Suppressor macrophage treated with lipopolysaccharide for 4 hours (primary cell): ENCODE data around the gene LYZ.

Experiments
- DNase-seq: peaks from one replicate; pipeline ENCODE4 v3.0.0-alpha.2; 2020

Gene LYZ

GRCh38 chr12:69339999-69340398 lies 8.2 kb upstream of the LYZ start:
- DNase-seq: no peak

- DNase-seq: peak; percentile 77
Measured at GRCh38 chr12:69341328-69341727, 6.9 kb upstream of the LYZ start.

GRCh38 chr12:69342421-69342820 lies 5.8 kb upstream of the LYZ start:
- DNase-seq: peak; percentile 56

GRCh38 chr12:69343357-69343756 lies 4.8 kb upstream of the LYZ start:
- DNase-seq: peak; percentile 80

DNA sequence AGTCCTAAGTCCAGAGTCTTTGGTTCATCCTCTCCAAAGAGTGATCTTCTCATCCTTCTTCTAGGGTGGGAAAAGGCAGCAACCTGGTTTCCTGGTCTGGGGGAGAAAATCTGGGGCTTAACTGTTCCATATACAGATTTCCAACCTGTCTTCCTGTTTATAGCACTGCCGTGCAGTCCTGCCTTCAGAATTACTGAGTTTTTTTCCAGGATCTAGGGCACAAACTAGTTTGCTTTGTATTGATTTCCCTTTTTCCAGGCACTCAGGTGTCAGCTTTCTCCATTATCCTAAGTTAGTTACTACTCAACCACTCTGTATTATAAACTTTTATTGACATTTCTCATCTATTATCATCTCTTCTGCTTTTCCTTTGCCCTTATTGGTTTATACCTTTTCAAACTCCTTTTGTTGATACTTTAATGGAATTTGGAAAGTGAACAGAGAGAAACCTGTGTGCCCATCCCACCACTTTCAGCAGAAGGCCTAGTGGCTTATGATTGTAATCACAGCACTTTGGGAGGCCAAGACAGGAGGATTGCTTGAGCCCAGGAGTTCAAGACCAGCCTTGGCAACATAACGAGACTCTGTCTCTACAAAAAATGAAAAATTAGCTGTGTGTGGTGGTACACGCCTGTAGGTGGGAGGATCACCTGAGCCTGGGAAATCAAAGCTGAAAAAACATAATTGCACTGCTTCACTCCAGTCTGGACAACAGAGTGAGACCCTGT lies 4.1 kb upstream of the LYZ start:
- DNase-seq: no peak

- DNase-seq: no peak
Measured at GRCh38 chr12:69345077-69345476, 3.1 kb upstream of the LYZ start.

DNA sequence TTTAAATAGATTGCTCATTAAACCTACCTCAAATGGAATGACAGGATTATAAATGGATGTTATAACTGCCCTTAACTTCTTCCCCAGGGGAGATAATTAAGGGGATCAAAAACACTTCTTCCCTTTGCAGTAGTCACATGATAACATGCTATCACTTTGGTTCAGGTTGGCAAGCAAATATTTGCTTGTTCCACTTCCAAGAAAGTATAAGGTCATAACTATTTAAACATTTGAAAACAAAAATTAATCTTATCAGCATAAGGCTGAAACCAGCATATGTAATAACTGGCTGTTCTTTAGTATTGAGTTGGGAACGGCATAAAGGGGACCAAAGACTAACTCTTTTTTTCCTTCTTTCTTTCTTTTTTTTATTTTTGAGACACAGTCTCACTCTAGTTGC lies 2.4 kb upstream of the LYZ start:
- DNase-seq: no peak

- DNase-seq: no peak
Measured at GRCh38 chr12:69350002-69350626, 1.9 kb downstream of the LYZ start.

DNA sequence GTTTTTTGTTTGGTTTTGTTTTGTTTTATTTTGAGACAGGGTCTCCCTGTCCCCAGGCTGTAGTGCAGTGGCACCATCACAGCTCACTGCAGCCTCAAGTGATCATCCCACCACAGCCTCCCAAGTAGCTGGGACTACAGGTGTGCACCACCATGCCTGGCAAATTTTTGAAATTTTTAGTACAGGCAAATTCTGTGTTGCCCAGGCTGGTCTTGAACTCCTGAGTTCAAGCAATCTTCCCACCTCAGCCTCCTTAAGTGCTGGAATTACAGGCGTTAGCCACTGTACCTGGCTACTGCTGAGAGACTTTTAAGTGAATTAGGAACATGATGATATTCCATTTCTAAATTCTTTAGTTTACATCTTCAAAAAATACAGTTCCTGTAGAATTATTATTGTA lies 2.6 kb downstream of the LYZ start:
- DNase-seq: no peak

GRCh38 chr12:69351462-69352236 lies 3.5 kb downstream of the LYZ start:
- no peak for DNase-seq

- DNase-seq: no peak
Measured at GRCh38 chr12:69352904-69353303, 4.7 kb downstream of the LYZ start.

DNA sequence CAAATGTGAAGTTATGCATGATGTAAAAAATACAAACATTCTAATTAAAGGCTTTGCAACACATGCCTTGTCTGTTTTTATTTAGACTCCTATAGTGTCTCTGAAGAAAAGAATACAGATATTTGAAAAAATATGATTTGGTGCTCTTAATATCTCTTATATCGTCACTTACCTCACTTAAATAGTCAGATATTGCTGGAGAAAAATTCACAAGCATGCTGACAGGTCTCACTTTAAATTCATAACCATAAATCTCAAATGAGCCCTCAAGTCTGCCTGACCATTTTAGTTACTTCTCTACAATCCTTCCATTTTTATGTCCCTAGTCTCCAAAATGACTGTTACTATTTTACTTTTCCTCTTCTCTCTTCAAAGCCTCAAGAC lies 6.0 kb downstream of the LYZ start:
- no peak for DNase-seq

DNA sequence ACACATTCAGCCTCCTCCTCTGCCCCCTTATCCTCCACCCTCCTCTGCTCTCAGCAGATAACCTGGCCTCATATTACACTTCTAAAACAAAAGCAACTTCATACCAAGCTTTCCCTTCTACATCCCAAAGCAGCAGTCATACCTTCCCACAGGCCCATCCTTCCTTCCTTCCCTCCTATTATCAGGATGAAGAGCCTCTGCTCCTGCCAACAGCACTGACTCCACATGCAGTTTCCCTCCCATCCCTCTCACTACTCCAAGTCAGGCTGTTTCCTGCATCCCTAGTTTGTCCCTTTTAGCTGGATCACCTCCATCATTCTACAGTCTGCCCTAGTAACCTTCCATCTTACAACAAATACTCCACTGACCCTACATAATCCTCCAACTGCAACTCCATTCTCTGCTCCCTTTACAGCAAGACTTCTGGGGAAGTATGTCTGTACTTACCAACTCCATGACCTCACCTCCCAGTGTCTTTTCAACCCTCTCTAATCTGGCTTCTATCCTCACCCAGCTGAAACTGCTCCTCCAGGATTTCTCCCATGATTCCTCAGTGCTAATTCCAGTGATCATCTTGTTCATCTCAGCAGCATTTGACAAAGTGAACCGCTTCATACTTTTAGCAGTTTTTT lies 6.5 kb downstream of the LYZ start:
- DNase-seq: no peak

DNA sequence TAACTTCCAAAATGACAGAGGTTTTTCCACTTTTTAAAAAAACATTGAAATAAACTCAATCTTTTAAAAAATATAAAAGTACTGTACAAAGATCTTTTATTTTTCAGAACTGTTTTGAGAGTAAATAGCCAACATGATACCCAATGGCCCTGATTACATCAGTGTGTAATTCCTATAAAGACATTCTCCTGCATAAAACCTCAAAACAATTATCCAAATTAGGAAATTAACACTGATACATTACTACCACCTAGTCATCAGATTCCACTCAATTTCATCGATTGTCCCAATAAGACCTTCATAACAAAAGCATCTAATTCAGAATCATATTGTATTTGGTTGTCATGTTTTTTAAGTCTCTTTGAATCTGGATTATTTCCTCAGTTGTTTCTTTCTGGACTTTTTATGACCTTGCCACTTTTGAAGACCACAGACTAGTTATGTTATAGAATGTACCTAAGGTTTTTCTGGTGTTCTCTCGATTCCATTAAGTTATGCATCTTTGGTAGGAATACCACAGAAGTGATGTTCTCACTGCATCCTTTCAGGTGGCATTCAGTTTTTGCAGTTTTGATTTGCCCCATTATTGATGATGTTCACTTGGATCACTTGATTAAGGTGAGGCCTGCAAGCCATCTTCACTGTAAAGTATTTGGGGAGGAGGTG lies 7.3 kb downstream of the LYZ start:
- DNase-seq: no peak

GRCh38 chr12:69359531-69360347 lies 11.6 kb downstream of the LYZ start, which contains the start of gene YEATS4:
Gene YEATS4, plus strand, starts transcription at chr12:69359743. Its CDS starts 230 bp downstream, at chr12:69359973.
- DNase-seq: peak; percentile 92

DNA sequence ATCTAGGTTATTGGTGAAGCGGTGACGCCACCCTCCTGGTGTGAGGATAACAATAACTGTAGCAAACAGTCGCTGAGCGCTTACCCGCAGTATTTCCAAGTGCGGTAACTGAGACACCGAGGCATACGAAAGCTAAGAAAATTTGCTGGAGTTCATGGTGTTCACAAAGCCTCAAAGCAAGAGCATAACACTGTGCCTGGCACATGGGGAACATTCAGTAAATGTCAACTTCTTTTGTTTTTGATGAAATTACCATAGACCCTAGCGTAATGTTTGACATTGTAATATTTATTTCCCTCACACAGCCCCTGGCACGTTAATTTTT lies 12.1 kb downstream of the LYZ start:
- no peak for DNase-seq

GRCh38 chr12:69366796-69367195 lies 18.6 kb downstream of the LYZ start:
- no peak for DNase-seq

DNA sequence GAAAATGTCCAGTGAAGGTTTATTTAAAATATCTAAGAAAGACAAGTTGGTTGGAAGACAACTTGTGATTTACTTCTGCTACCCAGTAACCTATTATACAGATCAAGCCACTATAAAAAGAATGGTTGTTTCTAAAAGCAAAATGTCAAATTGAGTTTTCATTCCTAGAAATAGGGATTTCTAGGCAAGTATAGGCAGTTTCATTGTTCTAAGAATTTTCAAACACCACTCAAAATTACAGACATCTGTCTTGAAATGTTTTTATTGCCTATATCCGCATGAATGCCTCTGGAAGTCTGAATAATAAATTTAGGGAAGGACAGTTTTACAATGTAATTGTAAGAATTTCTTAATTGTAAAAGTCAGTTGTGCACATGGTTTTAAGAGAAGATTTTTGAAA lies 20.0 kb downstream of the LYZ start:
- DNase-seq: no peak

DNA sequence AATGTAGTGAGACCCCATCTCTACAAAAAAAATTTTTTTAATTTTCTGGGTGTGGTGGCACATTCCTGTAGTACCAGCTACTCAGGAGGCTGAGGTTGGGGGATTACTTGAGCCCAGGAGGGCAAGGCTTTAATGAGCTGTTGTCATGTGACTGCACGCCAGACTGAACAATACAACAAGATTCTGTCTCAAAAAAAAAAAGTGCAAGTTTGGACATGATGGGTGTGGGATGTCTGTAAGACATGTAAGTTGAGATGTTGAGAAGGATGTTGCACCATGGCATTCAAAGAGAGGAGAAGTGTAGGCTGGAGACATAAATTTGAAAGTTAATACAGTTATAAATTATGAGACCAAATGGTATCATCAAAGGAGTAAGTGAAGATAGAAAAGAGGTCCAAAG lies 34.9 kb downstream of the LYZ start:
- DNase-seq: no peak

GRCh38 chr12:69385038-69385437 lies 36.9 kb downstream of the LYZ start:
- no peak for DNase-seq

GRCh38 chr12:69386921-69387320 lies 38.7 kb downstream of the LYZ start:
- DNase-seq: no peak

DNA sequence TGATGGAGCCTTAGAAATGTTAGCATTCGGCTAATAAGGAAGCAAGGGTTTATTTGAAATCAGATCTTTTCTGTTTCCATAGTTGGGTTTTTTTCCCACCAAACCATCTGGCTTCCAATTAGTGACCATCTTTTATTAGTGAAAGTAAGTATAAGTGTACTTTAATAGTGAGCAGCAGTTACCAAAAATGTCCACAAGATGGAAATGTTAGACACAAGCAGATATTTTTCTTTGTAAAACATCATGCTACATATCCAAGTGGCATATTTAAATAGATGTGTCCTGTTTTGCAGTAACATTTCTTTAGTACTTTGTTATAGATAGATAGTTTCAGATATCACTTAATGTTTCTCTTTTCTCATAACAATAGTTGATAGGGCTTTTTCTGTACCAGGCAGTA lies 40.2 kb downstream of the LYZ start:
- DNase-seq: peak; percentile 31
